ENCODE measurements around the gene GNLY.

GRCh38 chr2:85706599-85707296 lies 12.6 kb downstream of the GNLY start:
- no peak for TF ChIP-seq YY1 (IDR thresholded peaks at IDR 0.05; ENCODE audit: insufficient read depth, insufficient read length)
- TF ChIP-seq SUZ12 (IDR thresholded peaks at IDR 0.05; ENCODE audit: extremely low read depth, insufficient read depth, insufficient read length) = no peak
- TF ChIP-seq ZNF274 (IDR thresholded peaks at IDR 0.05; ENCODE audit: low read depth, low read length) = no peak

All from NT2/D1 (cell line).